GM12874 (cell line): Measurements from ENCODE around the gene ACOXL.

Source experiments
- CTCF ChIP-seq: IDR thresholded peaks from 2 replicates; pipeline ENCODE4 v1.5.1; 2011; ENCODE audit warnings: low read depth, mild to moderate bottlenecking, control low read depth, low read length, moderate library complexity; ENCODE audit not compliant: insufficient read depth

Gene ACOXL

GRCh38 chr2:110896226-110896625 is 163.9 kb downstream of the ACOXL start:
- TF ChIP-seq CTCF: no peak

- no peak for TF ChIP-seq CTCF
These were observed 165.6 kb downstream of the ACOXL start for GRCh38 chr2:110897966-110898365.

- no peak for TF ChIP-seq CTCF
These were observed 167.8 kb downstream of the ACOXL start for GRCh38 chr2:110900191-110900590.

GRCh38 chr2:110903548-110903947 is 171.2 kb downstream of the ACOXL start:
- TF ChIP-seq CTCF: no peak

GRCh38 chr2:110904116-110904778 is 171.9 kb downstream of the ACOXL start:
- no peak for TF ChIP-seq CTCF

- no peak for TF ChIP-seq CTCF
These were observed 172.4 kb downstream of the ACOXL start for GRCh38 chr2:110904779-110905148.

GRCh38 chr2:110905217-110905616 is 172.8 kb downstream of the ACOXL start:
- TF ChIP-seq CTCF: no peak
